Tibial nerve (tissue), 4 donors: ENCODE data around the gene PPA2.

Source experiments
- CTCF ChIP-seq, 5 experiments: fragments of 200-600 bp in 3 of 5; fragments of 450-650 bp in 2 of 5; sonication (generic) in 3 of 5; IDR thresholded peaks; one replicate each; pipeline ENCODE4 v1.5.1; 2016 to 2019; ENCODE audit warnings: antibody characterized with exemption in 5 of 5, mild to moderate bottlenecking in 3 of 5, moderate library complexity in 2 of 5
- EP300 ChIP-seq, 2 donors: sonication (generic); formaldehyde crosslinking; IDR thresholded peaks; one replicate each; pipeline ENCODE4 v1.6.1; 2017; ENCODE audit warnings: antibody characterized with exemption in 2 of 2, mild to moderate bottlenecking in 1 of 2
- POLR2A ChIP-seq, 2 donors: fragments of 450-650 bp; IDR thresholded peaks; one replicate each; pipeline ENCODE4 v1.6.1; 2017; ENCODE audit warnings: antibody characterized with exemption in 2 of 2, mild to moderate bottlenecking in 2 of 2, moderate library complexity in 2 of 2

- TF ChIP-seq CTCF (IDR thresholded peaks at IDR 0.05) (no peak), POLR2A (IDR thresholded peaks at IDR 0.05) (no peak), EP300 (IDR thresholded peaks at IDR 0.05) (no peak)
These were observed 121.0 kb downstream of the PPA2 start for GRCh38 chr4:105352826-105353225.
